Natural killer cell (primary cell): Measurements from ENCODE around the gene THRAP3. TPM values are rescaled to one million over a fixed set of nuclear protein-coding genes. Genes with fewer than 3 reads are reported as not detected.

ENCODE experiments used
- ATAC-seq, 3 donors: fragments of 150-1000 bp in 2 of 3; fragments of 200-7000 bp in 1 of 3; cut with Tn5 transposase; 1 replicate in 1 of 3; 2 replicates in 2 of 3; pipeline ENCODE4 v1.10.0; 2021; ENCODE audit warnings: mild to moderate bottlenecking in 2 of 3, moderate library complexity in 2 of 3
- DNase-seq, 2 donors: peaks; one replicate each; pipeline versions ENCODE4 v3.0.0 to v3.0.0-alpha.2; 2013 to 2021; ENCODE audit warnings: mixed read lengths in 1 of 2
- H3K27ac ChIP-seq: one replicate; pipeline ENCODE4 v1.5.1; 2013; ENCODE audit warnings: mild to moderate bottlenecking, low read length
- H3K27me3 ChIP-seq: one replicate; pipeline ENCODE4 v1.6.1; 2013; ENCODE audit warnings: low read length; ENCODE audit not compliant: control insufficient read depth, insufficient read depth
- H3K36me3 ChIP-seq: one replicate; pipeline ENCODE4 v1.6.1; 2013; ENCODE audit warnings: low read length; ENCODE audit not compliant: control insufficient read depth, insufficient read depth
- H3K4me1 ChIP-seq: one replicate; pipeline ENCODE4 v1.6.1; 2013; ENCODE audit warnings: low read length; ENCODE audit not compliant: control insufficient read depth, insufficient read depth
- H3K4me3 ChIP-seq: one replicate; pipeline ENCODE4 v1.5.1; 2013; ENCODE audit warnings: low read length
- H3K9me3 ChIP-seq: one replicate; pipeline ENCODE4 v1.6.1; 2013; ENCODE audit warnings: low read length; ENCODE audit not compliant: control insufficient read depth, insufficient read depth
- H3K27ac Mint-ChIP-seq, 2 donors: one replicate each; pipeline ENCODE4 v1.8.0; 2022; ENCODE audit warnings: mild to moderate bottlenecking in 2 of 2, mixed read lengths in 2 of 2, moderate library complexity in 1 of 2
- H3K27me3 Mint-ChIP-seq, 2 donors: one replicate each; pipeline ENCODE4 v1.8.0; 2022; ENCODE audit warnings: low read depth in 2 of 2, mixed read lengths in 2 of 2
- H3K36me3 Mint-ChIP-seq: one replicate; pipeline ENCODE4 v1.8.0; 2022; ENCODE audit warnings: mixed read lengths
- H3K4me1 Mint-ChIP-seq, 2 donors: one replicate each; pipeline ENCODE4 v1.8.0; 2022; ENCODE audit warnings: mixed read lengths in 2 of 2
- H3K4me3 Mint-ChIP-seq: one replicate; pipeline ENCODE4 v1.8.0; 2022; ENCODE audit warnings: mild to moderate bottlenecking, moderate library complexity, mixed read lengths
- H3K9me3 Mint-ChIP-seq, 2 donors: one replicate each; pipeline ENCODE4 v1.8.0; 2022; ENCODE audit warnings: mixed read lengths in 2 of 2
- WGBS: methylation state at CpG from one replicate; pipeline ENCODE4 v1.1.7; 2013; ENCODE audit warnings: missing lambda C conversion rate; ENCODE audit not compliant: insufficient coverage; 5-methylcytosine and 5-hydroxymethylcytosine counted together
- intact Hi-C: fragments of 100-400 bp; cut with micrococcal nuclease; formaldehyde crosslinking; loops from one replicate; pipeline ENCODE4 v1.14.2; 2022
- total RNA-seq, 4 donors: library from RNA; stranded (reverse); fragments of 120-200 nt in 1 of 4; gene quantifications; one replicate each; pipeline versions ENCODE4 v1.2.3 to v1.2.4, GENCODE V29; 2013 to 2022
- TF ChIP-seq, protein P1 (sequence below): fragments of 200-600 bp; IDR thresholded peaks from one replicate; pipeline ENCODE4 v1.8.0; 2022; ENCODE audit warnings: antibody characterized with exemption

The THRAP3 gene
- total RNA-seq, 3 donors from 2014 or later (not counting 1 experiment from before 2014, with no cell fraction given) = 88.6 to 110 (median 97.4) TPM

- Histone ChIP-seq H3K4me3 (no peak overlapping the region), H3K27ac (no peak overlapping the region), H3K4me1 (peaks cover 5% of the 10 kb centered on the region), H3K9me3 (no peaks in the 10 kb centered on the region), H3K27me3 (no peaks in the 10 kb centered on the region), H3K36me3 (peaks cover 11% of the 10 kb centered on the region)
- Mint-ChIP-seq H3K27me3 (no peaks in the 10 kb centered on the region), H3K27ac (peak overlapping the region in 1 of 2 donors; percentile 10), H3K4me1 (peaks cover 0 to 13% of the 10 kb centered on the region in 2 donors), H3K4me3 (no peak overlapping the region), H3K9me3 (no peaks in the 10 kb centered on the region), H3K36me3 (peaks cover 7% of the 10 kb centered on the region)
- DNase-seq (no peak), ATAC-seq (no peak)
- 83% methylated on average over 7 of the region's 7 CpGs for WGBS
- intact Hi-C loops = no loop called here
- TF ChIP-seq, protein P1, sequence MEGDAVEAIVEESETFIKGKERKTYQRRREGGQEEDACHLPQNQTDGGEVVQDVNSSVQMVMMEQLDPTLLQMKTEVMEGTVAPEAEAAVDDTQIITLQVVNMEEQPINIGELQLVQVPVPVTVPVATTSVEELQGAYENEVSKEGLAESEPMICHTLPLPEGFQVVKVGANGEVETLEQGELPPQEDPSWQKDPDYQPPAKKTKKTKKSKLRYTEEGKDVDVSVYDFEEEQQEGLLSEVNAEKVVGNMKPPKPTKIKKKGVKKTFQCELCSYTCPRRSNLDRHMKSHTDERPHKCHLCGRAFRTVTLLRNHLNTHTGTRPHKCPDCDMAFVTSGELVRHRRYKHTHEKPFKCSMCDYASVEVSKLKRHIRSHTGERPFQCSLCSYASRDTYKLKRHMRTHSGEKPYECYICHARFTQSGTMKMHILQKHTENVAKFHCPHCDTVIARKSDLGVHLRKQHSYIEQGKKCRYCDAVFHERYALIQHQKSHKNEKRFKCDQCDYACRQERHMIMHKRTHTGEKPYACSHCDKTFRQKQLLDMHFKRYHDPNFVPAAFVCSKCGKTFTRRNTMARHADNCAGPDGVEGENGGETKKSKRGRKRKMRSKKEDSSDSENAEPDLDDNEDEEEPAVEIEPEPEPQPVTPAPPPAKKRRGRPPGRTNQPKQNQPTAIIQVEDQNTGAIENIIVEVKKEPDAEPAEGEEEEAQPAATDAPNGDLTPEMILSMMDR = no peak
Measured at GRCh38 chr1:36339215-36339614, 115.0 kb downstream of the THRAP3 start.

GRCh38 chr1:36339615-36340014, 115.4 kb downstream of the THRAP3 start:
- no peaks in the 10 kb centered on the region for H3K27me3 ChIP-seq
- peaks cover 5% of the 10 kb centered on the region for H3K4me1 ChIP-seq
- TF ChIP-seq, protein P1 = no peak
- intact Hi-C loops = no loop called here
- Mint-ChIP-seq H3K27me3 (no peaks in the 10 kb centered on the region), H3K4me1 (peaks cover 0 to 13% of the 10 kb centered on the region in 2 donors), H3K36me3 (peaks cover 7% of the 10 kb centered on the region), H3K4me3 (no peak overlapping the region), H3K27ac (no peak overlapping the region), H3K9me3 (no peaks in the 10 kb centered on the region)
- H3K4me3 ChIP-seq = no peak overlapping the region
- no peaks in the 10 kb centered on the region for H3K9me3 ChIP-seq
- ATAC-seq (no peak), DNase-seq (no peak)
- H3K36me3 ChIP-seq = peaks cover 14% of the 10 kb centered on the region
- WGBS = 93% methylated on average over 9 of the region's 9 CpGs
- H3K27ac ChIP-seq = no peak overlapping the region

GRCh38 chr1:36341626-36342320, 117.5 kb downstream of the THRAP3 start:
- H3K4me3 Mint-ChIP-seq = no peak overlapping the region

More at GRCh38 chr1:36341626-36342320, 117.5 kb downstream of the THRAP3 start:
- intact Hi-C loops = loop anchor here (1.0 kb wide), 1 partner anchor 79 kb away; no protein-coding TSS in a partner anchor
- no peak for ATAC-seq
- Mint-ChIP-seq H3K36me3 (peaks cover 7% of the 10 kb centered on the region), H3K27ac (no peak overlapping the region), H3K9me3 (no peaks in the 10 kb centered on the region), H3K27me3 (no peaks in the 10 kb centered on the region), H3K4me1 (peaks cover 0 to 13% of the 10 kb centered on the region in 2 donors)
- no peak for DNase-seq
- peaks cover 5% of the 10 kb centered on the region for H3K4me1 ChIP-seq
- no peaks in the 10 kb centered on the region for H3K27me3 ChIP-seq
- H3K9me3 ChIP-seq = no peaks in the 10 kb centered on the region
- WGBS = 97% methylated on average over 34 of the region's 34 CpGs
- TF ChIP-seq, protein P1 = no peak
- H3K27ac ChIP-seq = no peak overlapping the region
- H3K4me3 ChIP-seq = no peak overlapping the region
- peaks cover 31% of the 10 kb centered on the region for H3K36me3 ChIP-seq
